Measurements from ENCODE around the gene VSNL1.

- TF ChIP-seq CTCF (conservative IDR thresholded peaks at IDR 0.05; ENCODE audit: low read depth, low read length) (no peak), EZH2 (IDR thresholded peaks at IDR 0.05; ENCODE audit: borderline replicate concordance, low read depth, low read length, poor library complexity, severe bottlenecking) (no peak)
These were observed 42.7 kb downstream of the VSNL1 start for GRCh38 chr2:17583166-17583565.
